HG03378 (cell line): ENCODE measurements around the gene GABBR1.
"Not testable (repeated sequence)": the region's sequence is repeated elsewhere in the genome, so short reads cannot be mapped to it uniquely, and the experiment has no call there.

ENCODE experiments used
- ATAC-seq: cut with Tn5 transposase; IDR thresholded peaks from one replicate; pipeline ENCODE4 v1.9.1; 2021; ENCODE audit warnings: mild to moderate bottlenecking, moderate library complexity; ENCODE audit not compliant: unreplicated experiment

GABBR1 gene

GRCh38 chr6:29632789-29633533 is at the start of gene GABBR1:
Gene GABBR1 (minus strand): TSS chr6:29633183. CDS start chr6:29632385, 798 bp downstream.
- no peak for ATAC-seq

GRCh38 chr6:29681811-29682210 is 48.8 kb upstream of the GABBR1 start:
- ATAC-seq: no peak

- ATAC-seq: no peak
Observed at GRCh38 chr6:29680904-29681303, 47.9 kb upstream of the GABBR1 start, which contains the start of gene ZFP57. Gene ZFP57 (minus strand): TSS chr6:29681152. CDS start chr6:29677003, 4,149 bp downstream.

GRCh38 chr6:29680416-29680815 is 47.4 kb upstream of the GABBR1 start:
- no peak for ATAC-seq

- ATAC-seq: no peak
Observed at GRCh38 chr6:29679962-29680361, 47.0 kb upstream of the GABBR1 start.

GRCh38 chr6:29678114-29678513 is 45.1 kb upstream of the GABBR1 start:
- ATAC-seq: no peak

- ATAC-seq: no peak
Observed at GRCh38 chr6:29676981-29677601, 44.1 kb upstream of the GABBR1 start.

- no peak for ATAC-seq
Observed at GRCh38 chr6:29675561-29675960, 42.6 kb upstream of the GABBR1 start.

GRCh38 chr6:29674008-29674407 is 41.0 kb upstream of the GABBR1 start:
- no peak for ATAC-seq

GRCh38 chr6:29673161-29673560 is 40.2 kb upstream of the GABBR1 start:
- no peak for ATAC-seq

GRCh38 chr6:29672116-29672515 is 39.1 kb upstream of the GABBR1 start:
- not testable (repeated sequence) for ATAC-seq

GRCh38 chr6:29671026-29671425 is 38.0 kb upstream of the GABBR1 start:
- ATAC-seq: no peak

- no peak for ATAC-seq
Observed at GRCh38 chr6:29667158-29667557, 34.2 kb upstream of the GABBR1 start.

- ATAC-seq: no peak
Observed at GRCh38 chr6:29666826-29667130, 33.8 kb upstream of the GABBR1 start.

- no peak for ATAC-seq
Observed at GRCh38 chr6:29665942-29666825, 33.2 kb upstream of the GABBR1 start.

GRCh38 chr6:29663300-29664042 is 30.5 kb upstream of the GABBR1 start:
- no peak for ATAC-seq

- ATAC-seq: not testable (repeated sequence)
Observed at GRCh38 chr6:29661502-29662141, 28.6 kb upstream of the GABBR1 start.

- no peak for ATAC-seq
Observed at GRCh38 chr6:29661071-29661470, 28.1 kb upstream of the GABBR1 start.

GRCh38 chr6:29656798-29657197 is 23.8 kb upstream of the GABBR1 start, which contains the start of gene MOG:
Gene MOG (plus strand): TSS chr6:29657092. CDS start chr6:29657210, 118 bp downstream.
- no peak for ATAC-seq

- no peak for ATAC-seq
Observed at GRCh38 chr6:29656157-29656556, 23.2 kb upstream of the GABBR1 start.
